NCI-H526 treated with DMSO at 0.1 percent for 48 hours (cell line): ENCODE results near the gene HAPLN3.

Experiments
- DNase-seq: peaks from one replicate; lab custom pipeline; 2025; lab: John Stamatoyannopoulos, UW

Gene HAPLN3

GRCh38 chr15:88894348-88894818, 961 bp downstream of the HAPLN3 start:
- peak; percentile 66 for DNase-seq

GRCh38 chr15:88891540-88892254, 3.6 kb downstream of the HAPLN3 start:
- DNase-seq = no peak

- no peak for DNase-seq
Observed at GRCh38 chr15:88890495-88890894, 4.8 kb downstream of the HAPLN3 start.

GRCh38 chr15:88888719-88889118, 6.6 kb downstream of the HAPLN3 start:
- no peak for DNase-seq

- DNase-seq = no peak
Observed at GRCh38 chr15:88887068-88887580, 8.2 kb downstream of the HAPLN3 start.

GRCh38 chr15:88882785-88883184, 12.6 kb downstream of the HAPLN3 start:
- no peak for DNase-seq

- no peak for DNase-seq
Observed at GRCh38 chr15:88881775-88882174, 13.6 kb downstream of the HAPLN3 start.

GRCh38 chr15:88880944-88881740, 14.2 kb downstream of the HAPLN3 start:
- no peak for DNase-seq

- DNase-seq = peak; percentile 49
Observed at GRCh38 chr15:88878720-88879184, 16.6 kb downstream of the HAPLN3 start.

GRCh38 chr15:88877906-88878305, 17.4 kb downstream of the HAPLN3 start:
- no peak for DNase-seq

- DNase-seq = no peak
Observed at GRCh38 chr15:88877415-88877814, 17.9 kb downstream of the HAPLN3 start.

GRCh38 chr15:88876573-88876972, 18.8 kb downstream of the HAPLN3 start:
- DNase-seq = no peak

GRCh38 chr15:88874684-88875083, 20.7 kb downstream of the HAPLN3 start:
- no peak for DNase-seq

GRCh38 chr15:88874275-88874674, 21.1 kb downstream of the HAPLN3 start:
- no peak for DNase-seq

GRCh38 chr15:88873786-88874185, 21.6 kb downstream of the HAPLN3 start:
- no peak for DNase-seq

- DNase-seq = no peak
Observed at GRCh38 chr15:88872706-88873105, 22.6 kb downstream of the HAPLN3 start.

GRCh38 chr15:88872106-88872505, 23.2 kb downstream of the HAPLN3 start:
- DNase-seq = no peak

GRCh38 chr15:88871313-88871712, 24.0 kb downstream of the HAPLN3 start:
- no peak for DNase-seq

- DNase-seq = no peak
Observed at GRCh38 chr15:88866295-88866881, 29.0 kb downstream of the HAPLN3 start.

- DNase-seq = no peak
Observed at GRCh38 chr15:88865498-88866099, 29.7 kb downstream of the HAPLN3 start.

GRCh38 chr15:88864861-88865497, 30.4 kb downstream of the HAPLN3 start:
- no peak for DNase-seq

GRCh38 chr15:88863412-88863811, 31.9 kb downstream of the HAPLN3 start:
- DNase-seq = no peak
